Testis (tissue), 2 donors: Measurements from ENCODE around the gene PIK3C3.

Experiments used
- CTCF ChIP-seq, 3 experiments: fragments of 450-650 bp in 2 of 3; fragments of 200-600 bp in 1 of 3; sonication (generic) in 1 of 3; IDR thresholded peaks; one replicate each; pipeline ENCODE4 v1.5.1; 2016 to 2019; ENCODE audit warnings: antibody characterized with exemption in 3 of 3, mild to moderate bottlenecking in 2 of 3, moderate library complexity in 1 of 3
- POLR2A ChIP-seq: fragments of 450-650 bp; IDR thresholded peaks from one replicate; pipeline ENCODE4 v1.6.1; 2017; ENCODE audit warnings: antibody characterized with exemption, mild to moderate bottlenecking, moderate library complexity

DNA sequence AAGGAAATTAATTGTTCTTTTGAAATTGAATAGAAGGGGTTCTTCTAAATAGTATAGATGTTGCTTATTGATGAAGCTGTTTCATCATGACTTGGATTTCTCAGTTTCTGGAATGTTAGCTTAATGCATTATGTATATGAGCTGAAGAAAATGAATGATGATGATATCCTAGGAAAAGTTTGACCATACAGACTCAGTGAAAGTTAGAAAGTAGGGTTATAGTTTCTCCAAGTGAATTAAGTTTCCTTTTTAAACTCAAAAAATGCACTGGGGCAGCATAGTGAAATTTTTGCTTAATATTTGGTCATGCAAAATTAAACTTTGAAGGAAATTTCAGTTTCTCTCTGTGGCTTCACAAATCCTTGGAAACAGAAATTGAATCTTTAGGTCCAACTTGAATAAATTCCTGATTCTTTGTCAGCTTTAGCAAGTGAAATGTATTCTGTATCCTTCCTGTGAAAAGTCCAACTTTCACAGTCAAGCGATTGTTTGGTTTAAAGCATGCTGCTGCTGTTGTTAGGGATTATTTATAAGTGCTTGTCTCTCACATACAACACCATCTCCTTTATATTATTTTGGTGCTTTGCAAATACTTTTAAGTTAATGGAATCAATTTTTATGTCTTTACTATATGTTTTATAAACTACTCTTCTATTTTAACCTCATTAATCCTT, 78.2 kb downstream of the PIK3C3 start:
- TF ChIP-seq CTCF (IDR thresholded peaks at IDR 0.05) (no peak), POLR2A (no peak)
